Right lobe of liver (tissue), 6 donors: ENCODE measurements around the gene PTPRN2. TPM values are rescaled to one million over a fixed set of nuclear protein-coding genes. Genes with fewer than 3 reads are reported as not detected.
A peak's percentile ranks its signal among the peaks of the same experiment; 100 is the strongest.

ENCODE experiments used
- ATAC-seq, 4 donors: fragments of 200-7000 bp; cut with Tn5 transposase; one replicate each; pipeline ENCODE4 v1.9.1; 2020; ENCODE audit warnings: mild to moderate bottlenecking in 4 of 4, moderate library complexity in 4 of 4
- DNase-seq, 3 donors: peaks; one replicate each; pipeline ENCODE4 v3.0.0-alpha.2; 2020
- H3K27ac ChIP-seq, 3 donors: fragments of 200-600 bp; one replicate each; pipeline ENCODE4 v1.8.0; 2022
- H3K27me3 ChIP-seq, 2 donors: fragments of 200-600 bp; one replicate each; pipeline ENCODE4 v1.8.0; 2022
- H3K36me3 ChIP-seq, 4 donors: fragments of 200-600 bp; sonication (generic) in 1 of 4; one replicate each; pipeline versions ENCODE4 v1.5.1 to v1.8.0; 2017 to 2022; ENCODE audit warnings: control low read depth in 1 of 4
- H3K4me1 ChIP-seq, 4 donors: fragments of 200-600 bp; sonication (generic) in 1 of 4; one replicate each; pipeline versions ENCODE4 v1.5.1 to v1.8.0; 2017 to 2022; ENCODE audit warnings: control low read depth in 1 of 4
- H3K4me3 ChIP-seq, 3 donors: fragments of 200-600 bp; one replicate each; pipeline ENCODE4 v1.8.0; 2022
- H3K9me3 ChIP-seq, 4 donors: fragments of 200-600 bp; sonication (generic) in 1 of 4; one replicate each; pipeline versions ENCODE4 v1.5.1 to v1.8.0; 2017 to 2022; ENCODE audit warnings: control low read depth in 1 of 4
- POLR2A ChIP-seq: fragments of 450-650 bp; IDR thresholded peaks from one replicate; pipeline ENCODE4 v1.6.1; 2017; ENCODE audit warnings: antibody characterized with exemption, mild to moderate bottlenecking
- WGBS: methylation state at CpG from one replicate; pipeline ENCODE4 v1.1.6; 2018; ENCODE audit warnings: low coverage, low lambda C conversion rate; ENCODE audit not compliant: insufficient coverage; ENCODE audit errors: missing lambda C conversion rate; 5-methylcytosine and 5-hydroxymethylcytosine counted together
- intact Hi-C, 2 donors: fragments of 100-400 bp; cut with DNase I; formaldehyde crosslinking; loops; one replicate each; pipeline versions ENCODE4 v1.11.2 to v1.14.1; 2022
- total RNA-seq, 6 experiments: library from RNA; depleted of rRNA in 2 of 6; stranded (reverse); fragments of >200 nt in 2 of 6; fragmentation: NEBNext Ultra II Directional in 3 of 6; extraction: Animal tissue kit (Norgen Biotek cat#: 25700) in 3 of 6; gene quantifications; one replicate each; pipeline versions ENCODE4 v1.1.0 to v1.2.4, GENCODE V29; 2016 to 2023
- TF ChIP-seq, protein P1 (sequence below), 4 donors: fragments of 200-600 bp in 3 of 4; fragments of 450-650 bp in 1 of 4; IDR thresholded peaks; one replicate each; pipeline versions ENCODE4 v1.5.1 to v1.8.0; 2016 to 2022; ENCODE audit warnings: antibody characterized with exemption in 4 of 4, mild to moderate bottlenecking in 2 of 4
- donor health status: DM: no; HTN: yes; CAD: no.
- donor health status: DM: no; HTN: no; CAD: no.
- donor health status: DM: no; HTN: no; CAD: no.
- donor health status: DM: no; HTN: yes; CAD: no.
- donor health status: DM: no; HTN: yes; CAD: no.

PTPRN2 gene
- total RNA-seq, 6 experiments from 2014 or later: 0.15 to 0.87 (median 0.67) TPM

DNA sequence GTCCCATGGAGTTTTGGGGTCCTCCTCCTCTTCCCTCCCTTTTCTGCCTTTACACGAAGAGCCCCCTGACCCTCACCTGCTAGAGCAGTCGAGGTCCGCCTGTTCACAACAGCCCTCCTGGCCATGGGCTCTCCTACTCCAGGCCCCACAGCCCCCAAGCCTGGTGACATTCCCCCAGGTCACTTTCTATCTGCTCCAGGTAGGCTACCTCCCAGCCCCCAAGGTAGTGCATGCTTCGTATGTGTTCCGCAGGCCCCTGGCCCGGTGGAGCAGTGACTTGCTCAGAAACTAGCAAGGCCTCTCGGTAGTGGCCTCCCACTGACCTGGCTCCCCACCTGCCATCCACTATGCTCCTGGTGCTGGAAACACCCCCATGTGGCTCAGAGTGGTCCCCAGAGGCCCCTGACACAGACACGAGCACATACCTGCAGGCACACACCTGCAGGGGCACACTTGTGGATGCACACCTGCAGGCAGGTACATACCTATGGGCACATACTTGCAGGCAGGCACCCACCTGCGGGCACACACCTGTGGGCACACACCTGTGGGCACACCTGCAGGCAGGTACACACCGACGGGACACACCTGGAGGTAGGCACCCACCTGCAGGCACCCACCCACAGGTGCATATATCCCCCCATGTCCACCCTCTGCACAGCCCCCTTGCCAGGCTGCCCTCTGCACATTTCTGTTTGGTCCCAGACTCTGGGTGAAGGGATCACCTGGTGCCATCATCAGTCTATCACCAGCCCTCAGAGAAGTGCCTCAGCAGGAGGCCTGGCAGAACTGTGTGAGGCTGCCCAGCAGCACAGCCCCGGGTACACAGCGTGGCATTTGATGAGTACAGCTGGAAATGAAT is 322.5 kb downstream of the PTPRN2 start:
- TF ChIP-seq, protein P1, sequence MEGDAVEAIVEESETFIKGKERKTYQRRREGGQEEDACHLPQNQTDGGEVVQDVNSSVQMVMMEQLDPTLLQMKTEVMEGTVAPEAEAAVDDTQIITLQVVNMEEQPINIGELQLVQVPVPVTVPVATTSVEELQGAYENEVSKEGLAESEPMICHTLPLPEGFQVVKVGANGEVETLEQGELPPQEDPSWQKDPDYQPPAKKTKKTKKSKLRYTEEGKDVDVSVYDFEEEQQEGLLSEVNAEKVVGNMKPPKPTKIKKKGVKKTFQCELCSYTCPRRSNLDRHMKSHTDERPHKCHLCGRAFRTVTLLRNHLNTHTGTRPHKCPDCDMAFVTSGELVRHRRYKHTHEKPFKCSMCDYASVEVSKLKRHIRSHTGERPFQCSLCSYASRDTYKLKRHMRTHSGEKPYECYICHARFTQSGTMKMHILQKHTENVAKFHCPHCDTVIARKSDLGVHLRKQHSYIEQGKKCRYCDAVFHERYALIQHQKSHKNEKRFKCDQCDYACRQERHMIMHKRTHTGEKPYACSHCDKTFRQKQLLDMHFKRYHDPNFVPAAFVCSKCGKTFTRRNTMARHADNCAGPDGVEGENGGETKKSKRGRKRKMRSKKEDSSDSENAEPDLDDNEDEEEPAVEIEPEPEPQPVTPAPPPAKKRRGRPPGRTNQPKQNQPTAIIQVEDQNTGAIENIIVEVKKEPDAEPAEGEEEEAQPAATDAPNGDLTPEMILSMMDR (IDR thresholded peaks at IDR 0.05): no peak
- no peak for TF ChIP-seq POLR2A
- Histone ChIP-seq H3K9me3 (no peaks in the 10 kb centered on the region), H3K36me3 (no peaks in the 10 kb centered on the region), H3K4me3 (no peak overlapping the region), H3K4me1 (peaks cover 0 to 10% (median 3%) of the 10 kb centered on the region in 4 donors), H3K27ac (peak overlapping the region in 1 of 3 donors; percentile 72), H3K27me3 (no peaks in the 10 kb centered on the region)
- no peak for ATAC-seq
- intact Hi-C loops: no loop called here
- peak in 1 of 3 donors; percentile 44 for DNase-seq
- WGBS: 92% methylated on average over 6 of the region's 13 CpGs

DNA sequence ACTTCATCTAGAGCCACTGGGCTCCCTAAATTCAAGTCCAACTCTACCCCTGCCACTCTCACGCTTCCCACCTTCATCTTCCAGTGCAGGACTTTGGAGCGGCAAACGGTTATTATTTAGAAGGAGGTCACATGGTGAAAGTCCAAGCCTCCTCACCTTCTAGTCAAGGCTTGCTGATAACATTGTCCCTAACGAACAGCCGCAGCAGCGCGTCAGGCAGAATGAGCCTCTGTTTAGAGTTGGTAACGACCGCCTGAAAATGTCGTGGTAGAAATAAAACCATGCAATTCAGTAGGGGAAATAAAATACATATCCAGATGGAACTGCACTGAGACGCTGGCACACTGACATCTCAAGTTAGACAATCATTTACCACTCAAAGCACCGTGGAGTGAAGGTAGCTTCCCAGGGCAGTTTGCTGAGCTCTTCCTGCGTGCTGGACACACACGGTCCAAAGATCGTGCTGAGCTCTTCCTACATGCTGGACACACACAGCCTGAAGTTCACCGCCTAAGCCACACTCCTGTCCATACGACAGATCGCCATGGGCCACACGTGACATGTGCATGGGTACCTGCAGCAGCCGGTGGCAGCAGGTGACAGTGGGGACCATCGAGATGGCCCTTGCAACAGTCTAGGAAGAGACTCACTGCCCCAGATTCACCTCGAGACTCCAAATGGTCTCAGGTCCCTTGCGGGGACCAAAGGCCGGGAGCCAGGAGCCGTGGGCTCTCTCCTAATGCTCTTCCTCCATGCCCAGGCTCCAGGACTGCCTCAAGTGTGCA is 323.5 kb downstream of the PTPRN2 start:
- no peaks in the 10 kb centered on the region for H3K9me3 ChIP-seq
- WGBS: 48% methylated on average over 9 of the region's 25 CpGs
- H3K27ac ChIP-seq: peak overlapping the region in 2 of 3 donors; percentile 31 to 72
- peak; percentile 93 to 97 (median 96) for ATAC-seq
- no peaks in the 10 kb centered on the region for H3K27me3 ChIP-seq
- intact Hi-C loops: no loop called here
- TF ChIP-seq POLR2A: no peak
- TF ChIP-seq, protein P1 (IDR thresholded peaks at IDR 0.05): no peak
- peak overlapping the region; percentile 7 to 42 (median 24) for H3K4me3 ChIP-seq
- H3K36me3 ChIP-seq: no peaks in the 10 kb centered on the region
- peaks cover 0 to 10% (median 3%) of the 10 kb centered on the region in 4 donors for H3K4me1 ChIP-seq
- peak; percentile 57 to 85 (median 80) for DNase-seq

DNA sequence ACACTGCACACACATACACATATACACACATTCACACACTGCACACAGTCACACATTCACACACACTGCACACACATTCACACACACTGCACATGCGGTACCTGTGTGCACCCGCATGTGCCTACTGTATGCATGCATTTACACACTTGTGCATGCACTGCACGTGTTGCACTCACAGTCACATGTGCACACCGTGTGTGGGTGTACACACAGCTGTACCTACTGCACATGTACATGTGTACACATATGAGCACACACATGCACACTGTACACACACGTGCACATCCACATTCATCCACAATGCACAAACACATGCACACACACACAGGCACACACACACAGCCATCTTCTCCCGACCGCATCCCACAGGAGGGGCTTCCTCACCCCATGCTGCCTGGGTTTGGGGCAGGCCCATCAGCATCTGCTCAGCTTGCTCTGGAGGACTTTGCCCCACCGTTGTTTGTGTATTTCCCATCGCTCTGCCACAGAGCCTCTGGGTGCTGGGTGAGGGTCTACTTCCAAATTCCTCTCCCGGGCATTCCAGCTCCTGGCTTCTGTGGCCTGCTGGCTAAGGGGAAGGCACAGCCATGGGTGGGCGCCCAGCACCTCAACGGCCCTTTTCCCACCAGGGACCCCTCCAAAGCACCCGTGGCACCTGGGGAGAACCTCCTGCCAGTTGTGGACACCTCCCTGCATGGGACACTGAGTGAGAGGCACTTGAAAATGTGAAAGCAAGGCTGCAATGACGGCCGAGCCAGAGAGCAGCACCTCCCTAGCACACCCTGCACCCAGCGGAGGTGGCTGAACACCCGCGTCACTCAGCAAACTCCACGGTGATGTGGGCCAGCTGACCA is 324.3 kb downstream of the PTPRN2 start:
- Histone ChIP-seq H3K4me3 (peak overlapping the region; percentile 7 to 42 (median 24)), H3K27me3 (no peaks in the 10 kb centered on the region), H3K9me3 (no peaks in the 10 kb centered on the region), H3K4me1 (peaks cover 0 to 10% (median 3%) of the 10 kb centered on the region in 4 donors), H3K27ac (peak overlapping the region in 2 of 3 donors; percentile 31 to 72), H3K36me3 (no peaks in the 10 kb centered on the region)
- ATAC-seq (peak; percentile 65 to 77 (median 75)), DNase-seq (no peak)
- intact Hi-C loops: no loop called here
- 74% methylated on average over 6 of the region's 19 CpGs for WGBS
- TF ChIP-seq, protein P1 (IDR thresholded peaks at IDR 0.05): no peak
- peak; percentile 21 for TF ChIP-seq POLR2A
